ENCODE measurements around the gene ACO2.
"Not testable (repeated sequence)": the region's sequence is repeated elsewhere in the genome, so short reads cannot be mapped to it uniquely, and the experiment has no call there.

The ACO2 gene

GRCh38 chr22:41543854-41544670 is 75.1 kb downstream of the ACO2 start, which contains the start of gene POLR3H:
POLR3H (minus strand) TSS chr22:41544470; CDS start chr22:41544101, 369 bp downstream.
- peak; percentile 87 to 92 for DNase-seq

- no peak for DNase-seq
Observed at GRCh38 chr22:41544671-41545476, 76.0 kb downstream of the ACO2 start.

GRCh38 chr22:41548830-41549211 is 79.9 kb downstream of the ACO2 start:
- DNase-seq: no peak

GRCh38 chr22:41550952-41551491 is 82.1 kb downstream of the ACO2 start:
- DNase-seq: no peak

GRCh38 chr22:41551877-41552582 is 83.1 kb downstream of the ACO2 start:
- DNase-seq: no peak

- no peak for DNase-seq
Observed at GRCh38 chr22:41555325-41555982, 86.5 kb downstream of the ACO2 start.

- no peak for DNase-seq
Observed at GRCh38 chr22:41556561-41556960, 87.6 kb downstream of the ACO2 start.

- DNase-seq: no peak
Observed at GRCh38 chr22:41557401-41558240, 88.7 kb downstream of the ACO2 start.

GRCh38 chr22:41558241-41558630 is 89.3 kb downstream of the ACO2 start:
- DNase-seq: not testable (repeated sequence)

- DNase-seq: no peak
Observed at GRCh38 chr22:41560095-41560471, 91.2 kb downstream of the ACO2 start.

- DNase-seq: no peak
Observed at GRCh38 chr22:41561335-41561734, 92.4 kb downstream of the ACO2 start.

GRCh38 chr22:41561788-41562187 is 92.9 kb downstream of the ACO2 start:
- DNase-seq: no peak

GRCh38 chr22:41562461-41562860 is 93.5 kb downstream of the ACO2 start:
- no peak for DNase-seq

GRCh38 chr22:41563051-41563711 is 94.3 kb downstream of the ACO2 start:
- no peak for DNase-seq

GRCh38 chr22:41564563-41564962 is 95.6 kb downstream of the ACO2 start:
- no peak for DNase-seq

GRCh38 chr22:41565403-41566054 is 96.6 kb downstream of the ACO2 start:
- DNase-seq: peak in 1 of 2 experiments; percentile 55

- no peak for DNase-seq
Observed at GRCh38 chr22:41567512-41567768, 98.5 kb downstream of the ACO2 start.

GRCh38 chr22:41568811-41569210 is 99.9 kb downstream of the ACO2 start:
- DNase-seq: no peak

- DNase-seq: no peak
Observed at GRCh38 chr22:41570221-41570620, 101.3 kb downstream of the ACO2 start.

GRCh38 chr22:41571786-41572185 is 102.9 kb downstream of the ACO2 start:
- DNase-seq: no peak

- not testable (repeated sequence) for DNase-seq
Observed at GRCh38 chr22:41572305-41572704, 103.4 kb downstream of the ACO2 start.
